ENCODE results near the gene ADNP2.
A peak's percentile ranks its signal among the peaks of the same experiment; 100 is the strongest.

ADNP2 gene

GRCh38 chr18:80106482-80107051 lies 2.5 kb upstream of the ADNP2 start:
- TF ChIP-seq CTCF (conservative IDR thresholded peaks at IDR 0.05) (no peak), ZFX (IDR thresholded peaks at IDR 0.05) (no peak)
- H3K27ac ChIP-seq = no peak overlapping the region

DNA sequence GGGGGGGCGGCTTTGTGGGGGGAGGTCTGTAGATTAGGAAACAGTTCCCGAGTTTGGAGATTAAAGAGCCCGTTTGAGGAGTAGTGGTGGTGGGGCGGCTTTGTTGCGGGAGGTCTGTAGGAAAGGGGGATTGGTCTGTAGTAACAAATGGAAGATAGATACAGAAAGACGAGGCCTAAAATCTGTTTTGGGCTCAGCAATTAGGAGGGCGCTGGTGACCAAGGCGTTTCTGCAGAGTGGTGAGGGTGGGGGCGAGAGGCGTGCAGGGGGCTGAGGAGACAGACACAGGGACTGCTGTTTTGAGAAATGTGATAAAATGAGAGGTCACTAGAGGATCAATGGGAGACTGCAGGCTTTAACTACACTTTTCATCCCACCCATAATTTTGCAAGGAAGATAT lies 1.6 kb upstream of the ADNP2 start:
- H3K27ac ChIP-seq = no peak overlapping the region
- no peak for TF ChIP-seq ZFX (IDR thresholded peaks at IDR 0.05)
- no peak for TF ChIP-seq CTCF (conservative IDR thresholded peaks at IDR 0.05)

DNA sequence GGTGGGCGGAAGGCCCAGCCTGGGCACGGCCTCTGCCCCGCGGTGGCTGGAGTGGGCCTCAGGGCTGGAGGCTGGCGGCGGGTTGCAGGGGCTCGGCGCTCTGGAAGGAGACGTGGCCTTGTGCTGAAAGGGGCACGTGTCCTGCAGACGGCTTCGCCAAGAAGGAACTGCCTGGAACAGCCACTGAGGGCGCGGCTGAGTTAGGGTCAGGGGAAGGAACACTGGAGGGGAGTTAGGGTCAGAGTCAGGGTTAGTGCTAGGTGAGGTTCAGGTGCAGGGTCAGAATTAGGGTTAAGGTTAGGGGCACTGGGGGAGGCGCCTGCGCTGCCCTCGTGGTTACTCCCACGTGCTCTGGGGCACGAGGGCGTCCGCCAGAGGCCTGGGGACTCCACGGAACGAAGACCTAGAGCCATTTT lies 933 bp upstream of the ADNP2 start:
- TF ChIP-seq CTCF (conservative IDR thresholded peaks at IDR 0.05) = no peak
- peak overlapping the region; percentile 88 for H3K27ac ChIP-seq

DNA sequence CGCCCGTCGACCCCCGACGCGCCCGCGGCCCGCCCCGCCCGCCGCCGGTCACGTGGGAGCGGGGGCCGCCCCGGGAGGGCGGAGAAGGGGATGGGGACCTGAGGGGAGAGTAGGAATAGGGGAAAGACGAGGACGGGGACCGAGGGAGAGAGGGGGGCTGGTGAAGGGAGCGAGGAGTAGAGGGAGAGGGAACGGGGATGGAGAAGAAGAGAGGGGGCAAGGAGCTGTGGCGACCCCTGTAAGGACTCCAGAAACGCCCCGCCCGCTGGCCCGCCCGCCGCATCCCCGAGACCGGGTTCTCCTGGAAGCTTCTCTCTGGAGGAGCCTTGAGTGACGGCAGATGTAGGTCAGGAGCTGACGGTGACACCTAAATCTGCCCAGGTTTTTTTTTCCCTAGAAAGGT lies 615 bp downstream of the ADNP2 start:
- TF ChIP-seq ZFX (IDR thresholded peaks at IDR 0.05) (0 out of 2 replicates have a peak, but pooled peaks have one; percentile 4), CTCF (conservative IDR thresholded peaks at IDR 0.05) (no peak)

DNA sequence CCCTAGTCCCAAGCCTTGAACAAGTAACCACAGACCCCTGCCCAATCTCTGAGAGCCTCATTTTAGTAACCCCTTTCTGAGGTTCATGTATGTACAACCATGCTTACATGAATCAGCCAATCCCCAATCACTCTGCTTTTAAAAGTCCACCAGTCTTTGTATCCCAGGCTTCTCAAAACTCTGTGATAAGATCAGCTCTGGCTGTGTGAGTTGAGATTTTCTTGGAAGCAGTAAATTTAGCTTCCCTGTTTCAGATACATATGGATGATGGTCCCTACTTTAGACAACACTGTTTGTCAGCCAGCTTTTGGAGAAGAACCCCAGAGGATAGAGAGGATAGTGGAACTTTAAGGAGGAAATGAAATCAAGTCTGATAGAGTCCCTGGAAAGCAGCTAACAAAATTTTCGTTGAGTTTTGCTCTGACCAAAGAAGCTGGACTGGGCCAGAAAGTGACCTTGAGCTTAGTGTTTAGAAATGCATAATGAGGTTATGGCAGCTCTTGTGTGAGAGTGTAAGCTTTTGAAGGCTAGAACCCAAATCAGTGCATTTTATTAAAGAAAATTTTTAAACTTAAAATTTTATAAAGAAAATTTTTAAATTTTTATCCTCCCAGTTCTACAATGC lies 3.7 kb downstream of the ADNP2 start:
- no peak overlapping the region for H3K27ac ChIP-seq
- no peak for TF ChIP-seq ZFX (IDR thresholded peaks at IDR 0.05)
- no peak for TF ChIP-seq CTCF (conservative IDR thresholded peaks at IDR 0.05)

More for the DNA sequence above, 615 bp downstream of the ADNP2 start:
- peak overlapping the region; percentile 88 for H3K27ac ChIP-seq

GRCh38 chr18:80115035-80115434 lies 6.0 kb downstream of the ADNP2 start:
- no peak for TF ChIP-seq ZFX (IDR thresholded peaks at IDR 0.05)
- no peak for TF ChIP-seq CTCF (conservative IDR thresholded peaks at IDR 0.05)
- H3K27ac ChIP-seq = no peak overlapping the region

DNA sequence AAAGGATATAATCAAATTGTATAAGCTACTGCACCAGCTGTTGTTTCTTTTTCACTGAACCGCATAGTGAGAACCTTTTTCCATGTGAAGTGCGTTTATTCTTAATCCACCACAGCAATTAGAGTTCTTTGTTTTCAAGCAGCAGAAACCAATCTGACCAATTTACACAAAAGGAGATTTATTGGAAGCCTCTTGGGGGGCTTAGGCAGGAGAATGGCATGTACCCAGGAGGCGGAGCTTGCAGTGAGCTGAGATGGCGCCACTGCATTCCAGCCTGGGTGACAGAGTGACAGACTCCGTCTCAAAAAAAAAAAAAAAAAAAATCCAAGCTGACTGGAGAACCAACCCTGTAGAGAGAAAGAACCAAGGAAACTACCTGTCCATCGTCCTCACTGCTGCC lies 10.0 kb downstream of the ADNP2 start:
- H3K27ac ChIP-seq = no peak overlapping the region
- TF ChIP-seq ZFX (IDR thresholded peaks at IDR 0.05) (no peak), CTCF (conservative IDR thresholded peaks at IDR 0.05) (no peak)
